Progenitor cell of endocrine pancreas (in vitro differentiated cells): Measurements from ENCODE around the gene FAM186B. TPM values are rescaled to one million over a fixed set of nuclear protein-coding genes. Genes with fewer than 3 reads are reported as not detected.

Experiments used
- DNase-seq: peaks from one replicate; pipeline ENCODE4 v3.0.0; 2021; ENCODE audit warnings: low spot score; ENCODE audit not compliant: unreplicated experiment
- H3K27ac Mint-ChIP-seq: 2 replicates; pipeline ENCODE4 v1.8.0; 2021; ENCODE audit warnings: mild to moderate bottlenecking, moderate library complexity, mixed read lengths
- H3K27me3 Mint-ChIP-seq: 2 replicates; pipeline ENCODE4 v1.8.0; 2021; ENCODE audit warnings: mixed read lengths
- H3K36me3 Mint-ChIP-seq: 2 replicates; pipeline ENCODE4 v1.8.0; 2022; ENCODE audit warnings: mixed read lengths; ENCODE audit not compliant: insufficient read depth
- H3K4me1 Mint-ChIP-seq: 2 replicates; pipeline ENCODE4 v1.8.0; 2021; ENCODE audit warnings: low read depth, mixed read lengths
- H3K4me3 Mint-ChIP-seq: 2 replicates; pipeline ENCODE4 v1.8.0; 2021; ENCODE audit warnings: low read depth, mild to moderate bottlenecking, moderate library complexity, mixed read lengths
- H3K9me3 Mint-ChIP-seq: 2 replicates; pipeline ENCODE4 v1.8.0; 2021; ENCODE audit warnings: low read depth, mixed read lengths
- CTCF ChIP-seq: fragments of 200-600 bp; sonication (generic); IDR thresholded peaks from one replicate; pipeline ENCODE4 v1.5.0; 2021; ENCODE audit warnings: antibody characterized with exemption, mild to moderate bottlenecking; ENCODE audit not compliant: unreplicated experiment
- total RNA-seq: library from RNA; stranded (reverse); gene quantifications from 2 replicates; pipeline ENCODE4 v1.2.1, GENCODE V29; 2021

The FAM186B gene
- total RNA-seq, 1 donor from 2014 or later: 0.24 TPM

DNA sequence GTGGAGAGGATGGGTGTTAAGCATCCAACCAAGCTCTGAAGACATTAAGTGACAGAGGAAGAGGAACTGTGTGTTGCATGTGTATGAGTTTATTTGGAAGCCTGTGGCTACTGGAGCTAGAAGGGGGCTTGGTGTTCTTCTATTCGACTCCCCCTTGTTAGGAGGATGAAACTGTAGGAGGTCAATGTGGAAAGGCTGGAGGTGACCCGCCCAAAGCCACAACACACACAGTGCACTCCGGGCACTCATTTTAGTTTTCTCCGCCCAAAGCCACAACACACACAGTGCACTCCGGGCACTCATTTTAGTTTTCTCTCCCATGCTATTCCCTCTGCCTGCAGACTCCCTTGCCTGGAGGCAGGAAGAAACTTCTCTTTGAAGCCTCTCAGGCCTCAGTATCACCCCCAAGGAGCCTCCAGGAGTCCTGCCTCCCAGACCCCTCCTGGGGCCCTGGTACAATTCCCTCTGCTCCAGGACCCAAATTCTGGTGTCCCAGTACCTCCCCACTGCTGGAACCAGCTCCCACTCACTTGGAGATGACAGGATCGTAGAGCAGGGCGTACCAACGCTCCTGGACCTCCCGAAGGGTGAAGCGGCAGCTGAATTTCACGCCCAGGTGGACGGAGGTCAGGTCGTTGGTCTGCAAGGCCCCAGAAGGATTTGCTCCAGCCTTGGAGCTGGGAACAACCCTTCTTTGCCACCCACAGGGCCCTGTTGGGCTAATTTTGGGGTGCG lies 41.3 kb downstream of the FAM186B start:
- no peaks in the 10 kb centered on the region for H3K9me3 Mint-ChIP-seq
- H3K4me1 Mint-ChIP-seq: peaks cover 11% of the 10 kb centered on the region
- no peaks in the 10 kb centered on the region for H3K27me3 Mint-ChIP-seq
- TF ChIP-seq CTCF: no peak
- no peak overlapping the region for H3K27ac Mint-ChIP-seq
- no peak overlapping the region for H3K4me3 Mint-ChIP-seq
- H3K36me3 Mint-ChIP-seq: peaks cover 16% of the 10 kb centered on the region
- DNase-seq: no peak

DNA sequence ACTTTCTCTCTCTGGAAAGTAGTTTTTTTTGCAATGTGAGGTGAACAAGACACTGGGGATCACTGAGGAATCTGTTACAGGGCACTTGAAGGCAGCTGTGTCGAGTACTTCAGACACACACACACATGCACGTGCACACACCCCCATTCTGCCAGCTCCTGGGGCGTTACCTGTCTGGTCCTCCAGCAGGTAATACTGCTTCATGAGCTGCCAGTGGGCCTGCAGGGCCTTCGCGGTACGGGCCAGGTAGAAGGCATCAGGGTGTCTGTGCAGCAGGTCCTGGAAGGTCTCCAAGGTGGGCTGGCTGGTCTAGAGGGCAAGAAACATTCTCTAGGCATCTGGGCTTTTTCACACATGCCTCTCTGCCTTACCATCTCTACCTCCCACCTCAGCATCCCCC lies 42.6 kb downstream of the FAM186B start:
- H3K36me3 Mint-ChIP-seq: peaks cover 18% of the 10 kb centered on the region
- H3K9me3 Mint-ChIP-seq: no peaks in the 10 kb centered on the region
- no peak overlapping the region for H3K4me3 Mint-ChIP-seq
- DNase-seq: no peak
- TF ChIP-seq CTCF: no peak
- no peaks in the 10 kb centered on the region for H3K27me3 Mint-ChIP-seq
- no peak overlapping the region for H3K27ac Mint-ChIP-seq
- peaks cover 6% of the 10 kb centered on the region for H3K4me1 Mint-ChIP-seq

GRCh38 chr12:49562233-49562632 lies 43.2 kb downstream of the FAM186B start:
- TF ChIP-seq CTCF: no peak
- Mint-ChIP-seq H3K4me3 (no peak overlapping the region), H3K36me3 (peaks cover 18% of the 10 kb centered on the region), H3K27me3 (no peaks in the 10 kb centered on the region), H3K4me1 (peaks cover 3% of the 10 kb centered on the region), H3K27ac (no peak overlapping the region), H3K9me3 (no peaks in the 10 kb centered on the region)
- DNase-seq: no peak

DNA sequence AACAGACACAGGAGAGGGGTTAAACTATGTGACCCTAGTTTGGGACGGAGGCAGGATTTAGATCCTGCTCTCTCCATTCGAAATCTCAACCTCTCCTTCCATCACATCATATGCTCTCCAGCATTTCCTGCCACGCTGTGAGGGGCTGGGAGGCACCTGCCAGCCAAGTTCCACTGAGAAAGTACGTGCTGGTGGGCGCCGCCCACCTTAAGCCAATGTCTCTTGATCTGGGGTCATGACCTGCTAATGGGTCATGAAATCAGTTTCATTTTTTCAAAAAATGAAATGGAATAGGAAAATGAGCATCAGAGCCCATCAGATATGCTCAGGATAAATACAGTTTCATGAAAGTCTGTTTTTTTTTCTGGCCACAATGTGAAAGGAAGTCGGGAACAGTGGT lies 44.7 kb downstream of the FAM186B start:
- Mint-ChIP-seq H3K27ac (peak overlapping the region; percentile 55), H3K36me3 (peaks cover 22% of the 10 kb centered on the region)

GRCh38 chr12:49559011-49559675 lies 46.3 kb downstream of the FAM186B start:
- no peak for DNase-seq
- peaks cover 2% of the 10 kb centered on the region for H3K4me1 Mint-ChIP-seq
- no peak overlapping the region for H3K27ac Mint-ChIP-seq
- H3K4me3 Mint-ChIP-seq: no peak overlapping the region
- TF ChIP-seq CTCF: no peak
- H3K9me3 Mint-ChIP-seq: no peaks in the 10 kb centered on the region
- peaks cover 22% of the 10 kb centered on the region for H3K36me3 Mint-ChIP-seq
- no peaks in the 10 kb centered on the region for H3K27me3 Mint-ChIP-seq

More for the DNA sequence above, 44.7 kb downstream of the FAM186B start:
- no peak for TF ChIP-seq CTCF
- H3K4me1 Mint-ChIP-seq: no peaks in the 10 kb centered on the region
- DNase-seq: no peak
- no peaks in the 10 kb centered on the region for H3K9me3 Mint-ChIP-seq
- H3K27me3 Mint-ChIP-seq: no peaks in the 10 kb centered on the region
- no peak overlapping the region for H3K4me3 Mint-ChIP-seq
